Epithelial cell of esophagus (primary cell): ENCODE data around the gene KLRC4.
"Not testable (repeated sequence)": the region's sequence is repeated elsewhere in the genome, so short reads cannot be mapped to it uniquely, and the experiment has no call there.

ENCODE experiments used
- DNase-seq: peaks from one replicate; pipeline ENCODE4 v3.0.0; 2010; ENCODE audit warnings: low read depth
- H3K4me3 ChIP-seq: 2 replicates; pipeline ENCODE4 v1.5.1; 2011; ENCODE audit warnings: mild to moderate bottlenecking, low read length, control low read depth
- CTCF ChIP-seq: IDR thresholded peaks from 2 replicates; pipeline ENCODE4 v1.5.1; 2011; ENCODE audit warnings: low read depth, mild to moderate bottlenecking, low read length, control low read depth, inconsistent platforms; ENCODE audit not compliant: insufficient read depth; ENCODE audit errors: missing control alignments

The KLRC4 gene

DNA sequence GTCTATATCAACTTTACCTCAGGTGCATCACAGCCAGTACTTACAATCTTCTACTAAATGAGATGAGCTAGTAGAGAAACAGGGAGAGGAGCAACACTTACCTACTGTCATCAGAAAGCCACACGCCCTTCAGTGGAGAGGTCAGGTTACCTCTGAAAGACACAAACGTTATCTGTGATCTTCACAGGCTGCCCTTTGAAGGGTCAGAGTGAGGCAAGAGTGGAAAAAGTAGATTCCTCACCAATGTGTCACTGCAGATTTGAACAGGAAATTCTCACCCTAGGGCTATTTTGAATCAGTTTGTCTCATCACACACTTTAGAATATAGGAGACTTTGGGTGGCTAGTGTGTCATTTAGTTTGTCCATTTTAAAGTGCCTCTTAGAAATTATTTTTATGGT, 28.0 kb upstream of the KLRC4 start:
- DNase-seq, H3K4me3 ChIP-seq: not testable (repeated sequence)

GRCh38 chr12:10435816-10436215, 26.3 kb upstream of the KLRC4 start, which contains the start of gene KLRC2:
Gene KLRC2 (minus strand): TSS chr12:10436010. CDS start chr12:10435986, 24 bp downstream.
- not testable (repeated sequence) for H3K4me3 ChIP-seq, DNase-seq

GRCh38 chr12:10430623-10431022, 21.1 kb upstream of the KLRC4 start:
- DNase-seq, H3K4me3 ChIP-seq: not testable (repeated sequence)

DNA sequence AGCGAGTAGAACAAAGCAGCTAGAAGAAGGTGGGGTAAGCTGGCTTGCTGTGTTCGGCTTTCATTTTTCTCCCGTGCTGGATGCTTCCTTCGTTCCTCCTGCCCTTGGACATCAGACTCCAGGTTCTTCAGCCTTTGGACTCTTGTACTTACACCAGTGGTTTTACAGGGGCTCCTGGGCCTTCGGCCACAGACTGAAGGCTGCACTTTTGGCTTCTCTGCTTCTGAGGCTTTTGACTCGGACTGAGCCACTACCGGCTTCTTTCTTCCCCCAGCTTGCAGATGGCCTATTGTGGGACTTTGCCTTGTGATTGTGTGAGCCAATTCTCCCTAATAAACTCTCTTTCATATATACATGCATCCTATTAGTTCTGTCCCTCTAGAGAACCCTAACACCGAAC, 16.4 kb upstream of the KLRC4 start:
- not testable (repeated sequence) for DNase-seq, H3K4me3 ChIP-seq

- DNase-seq, H3K4me3 ChIP-seq: not testable (repeated sequence)
Observed at GRCh38 chr12:10424260-10424899, 14.8 kb upstream of the KLRC4 start.

DNA sequence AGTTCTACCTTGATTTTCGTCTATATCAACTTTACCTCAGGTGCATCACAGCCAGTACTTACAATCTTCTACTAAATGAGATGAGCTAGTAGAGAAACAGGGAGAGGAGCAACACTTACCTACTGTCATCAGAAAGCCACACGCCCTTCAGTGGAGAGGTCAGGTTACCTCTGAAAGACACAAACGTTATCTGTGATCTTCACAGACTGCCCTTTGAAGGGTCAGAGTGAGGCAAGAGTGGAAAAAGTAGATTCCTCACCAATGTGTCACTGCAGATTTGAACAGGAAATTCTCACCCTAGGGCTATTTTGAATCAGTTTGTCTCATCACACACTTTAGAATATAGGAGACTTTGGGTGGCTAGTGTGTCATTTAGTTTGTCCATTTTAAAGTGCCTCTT, 12.6 kb upstream of the KLRC4 start:
- H3K4me3 ChIP-seq, DNase-seq: not testable (repeated sequence)

DNA sequence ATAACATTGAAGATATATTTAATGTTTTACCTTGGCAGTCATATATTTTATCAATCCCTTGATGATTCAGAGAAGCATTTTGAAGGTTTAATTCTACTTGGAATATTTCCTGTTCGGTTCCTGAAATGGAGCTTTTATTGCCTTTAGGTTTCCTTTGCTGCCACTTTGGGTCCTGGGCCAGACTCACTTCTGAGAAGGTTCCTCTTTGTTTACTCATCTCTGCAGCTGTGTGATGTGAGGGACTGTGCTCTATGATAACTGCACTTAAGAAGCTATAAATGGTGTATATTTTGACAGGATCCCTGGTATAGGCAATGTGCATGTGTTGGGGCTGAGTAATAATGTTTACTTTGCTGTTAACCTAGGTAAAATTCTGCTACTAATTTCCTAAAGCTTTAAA, 10.8 kb upstream of the KLRC4 start, which contains the start of gene KLRC3:
TSS of gene KLRC3 (minus strand) at position 262 of the 400 bp plus-strand sequence. CDS start at position 217, 45 bp downstream.
- not testable (repeated sequence) for DNase-seq, H3K4me3 ChIP-seq

- no peak overlapping the region for H3K4me3 ChIP-seq
- no peak for DNase-seq
- TF ChIP-seq CTCF, result no peak
Observed at GRCh38 chr12:10408842-10409241, 715 bp downstream of the KLRC4 start.

- TF ChIP-seq CTCF, result no peak
- DNase-seq, result no peak
- no peak overlapping the region for H3K4me3 ChIP-seq
Observed at GRCh38 chr12:10406725-10407124, 2.8 kb downstream of the KLRC4 start.

GRCh38 chr12:10405294-10405693, 4.3 kb downstream of the KLRC4 start:
- no peak for TF ChIP-seq CTCF
- no peak overlapping the region for H3K4me3 ChIP-seq
- DNase-seq, result peak; percentile 90

DNA sequence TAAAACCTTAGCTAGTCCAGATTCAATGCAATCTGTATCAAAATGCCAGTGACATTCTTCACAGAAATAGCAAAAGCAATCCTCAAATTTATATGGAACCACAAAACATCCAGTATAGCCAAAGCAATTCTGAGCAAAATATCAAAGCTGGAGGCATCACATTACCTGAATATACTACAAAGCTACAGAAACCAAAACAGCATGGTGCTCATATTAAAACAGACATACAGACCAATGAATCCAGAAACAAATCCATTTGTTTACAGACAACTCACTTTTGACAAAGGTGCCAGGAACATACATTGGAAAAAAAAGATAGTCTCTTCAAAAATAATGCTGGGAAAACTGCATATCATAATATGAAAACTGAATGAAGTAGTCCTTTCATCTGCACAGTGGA, 4.8 kb downstream of the KLRC4 start:
- TF ChIP-seq CTCF, result no peak
- DNase-seq, result no peak
- H3K4me3 ChIP-seq, result no peak overlapping the region
